HAP-1 (cell line): Measurements from ENCODE around the gene TUBB6.

Experiments used
- DNase-seq, 2 experiments: peaks; one replicate each; pipeline ENCODE4 v3.0.0-alpha.2; 2016 to 2020; ENCODE audit warnings: low spot score in 2 of 2
- H3K27me3 ChIP-seq: fragments of 250-450 bp; sonication (Bioruptor Pico); 2 replicates; pipeline ENCODE4 v1.5.1; 2020; ENCODE audit warnings: low read depth, mild to moderate bottlenecking, moderate library complexity
- H3K36me3 ChIP-seq: fragments of 250-450 bp; sonication (Bioruptor Pico); replicated peaks from 2 replicates; pipeline ENCODE4 v1.5.1; 2020; ENCODE audit warnings: mild to moderate bottlenecking
- H3K4me1 ChIP-seq: fragments of 250-450 bp; sonication (Bioruptor Pico); 2 replicates; pipeline ENCODE4 v1.5.1; 2020; ENCODE audit warnings: mild to moderate bottlenecking
- H3K4me3 ChIP-seq: fragments of 250-450 bp; sonication (Bioruptor Pico); 2 replicates; pipeline ENCODE4 v1.5.1; 2020; ENCODE audit warnings: mild to moderate bottlenecking, moderate library complexity
- H3K9me3 ChIP-seq: fragments of 250-450 bp; sonication (Bioruptor Pico); 2 replicates; pipeline ENCODE4 v1.5.1; 2020; ENCODE audit warnings: mild to moderate bottlenecking, moderate library complexity
- in situ Hi-C: fragments of 300-500 bp; cut with MboI; formaldehyde crosslinking; loops from 3 replicates; pipeline ENCODE4 v1.14.3; 2020; ENCODE audit warnings: low sequenced_read_pairs, inconsistent platforms, mixed read lengths

The TUBB6 gene

DNA sequence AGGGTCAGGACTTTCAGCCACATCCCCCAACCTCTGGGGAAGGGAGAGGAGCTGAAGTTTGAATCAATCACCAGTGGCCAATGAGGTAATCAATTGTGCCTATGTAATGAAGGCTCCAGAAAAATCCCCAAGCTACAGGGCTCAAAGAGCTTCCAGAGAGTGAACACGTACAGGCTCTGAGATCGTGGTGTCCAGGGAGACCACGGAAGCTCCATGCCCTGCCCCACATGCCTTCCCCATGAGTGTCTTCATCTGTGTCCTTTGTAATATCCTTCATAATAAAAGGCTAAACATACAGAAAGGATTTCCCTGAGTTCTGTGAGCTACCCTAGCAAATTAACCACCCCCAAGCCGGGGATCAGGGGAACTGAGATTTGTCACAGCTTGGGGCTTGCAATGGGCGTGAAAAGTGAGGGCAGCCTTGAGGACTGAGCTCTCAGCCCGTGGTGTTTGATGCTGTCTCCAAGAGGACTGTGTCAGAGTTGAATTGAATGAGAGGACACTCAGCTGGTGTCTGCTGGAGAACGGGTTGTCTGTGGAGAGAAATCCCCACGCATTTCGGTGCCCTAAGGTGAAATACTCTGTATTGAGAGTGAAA lies 25.5 kb upstream of the TUBB6 start:
- DNase-seq = no peak
- Histone ChIP-seq H3K27me3 (peaks cover 6% of the 10 kb centered on the region; the same call in 1 of the 2 replicates), H3K4me1 (no peaks in the 10 kb centered on the region), H3K4me3 (no peak overlapping the region), H3K9me3 (no peaks in the 10 kb centered on the region), H3K36me3 (no peaks in the 10 kb centered on the region)
- in situ Hi-C loops = no loop called here

DNA sequence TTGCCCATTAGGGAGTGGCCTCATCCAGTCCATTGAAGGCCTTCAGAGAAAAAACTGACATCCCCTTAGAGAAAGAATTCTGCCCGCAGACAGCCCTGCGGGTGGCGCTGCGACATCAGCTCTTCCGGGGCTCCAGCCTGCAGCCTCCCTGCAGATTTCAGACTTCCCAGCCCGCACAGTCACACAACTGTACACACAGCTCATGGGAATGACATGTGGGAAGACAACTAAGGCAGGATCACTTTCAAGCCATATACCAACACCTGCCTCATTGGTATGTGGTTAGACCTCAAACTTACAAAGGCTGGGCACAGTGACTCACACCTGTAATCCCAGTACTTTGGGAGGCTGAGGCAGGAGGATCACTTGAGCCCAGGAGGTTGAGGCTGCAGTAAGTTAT lies 24.8 kb upstream of the TUBB6 start:
- no peak for DNase-seq

GRCh38 chr18:12283666-12284065 lies 24.4 kb upstream of the TUBB6 start:
- in situ Hi-C loops = no loop called here
- Histone ChIP-seq H3K36me3 (no peaks in the 10 kb centered on the region), H3K4me3 (no peak overlapping the region), H3K27me3 (peaks cover 6% of the 10 kb centered on the region; the same call in 1 of the 2 replicates), H3K4me1 (no peaks in the 10 kb centered on the region), H3K9me3 (no peaks in the 10 kb centered on the region)
- no peak for DNase-seq

More for the DNA sequence above, 24.8 kb upstream of the TUBB6 start:
- Histone ChIP-seq H3K27me3 (peaks cover 6% of the 10 kb centered on the region; the same call in 1 of the 2 replicates), H3K9me3 (no peaks in the 10 kb centered on the region), H3K4me1 (no peaks in the 10 kb centered on the region), H3K4me3 (no peak overlapping the region), H3K36me3 (no peaks in the 10 kb centered on the region)
- in situ Hi-C loops = no loop called here

- Histone ChIP-seq H3K36me3 (no peaks in the 10 kb centered on the region), H3K27me3 (peaks cover 6% of the 10 kb centered on the region; the same call in 1 of the 2 replicates), H3K9me3 (no peaks in the 10 kb centered on the region), H3K4me3 (no peak overlapping the region), H3K4me1 (no peaks in the 10 kb centered on the region)
- in situ Hi-C loops = no loop called here
- no peak for DNase-seq
Measured at GRCh38 chr18:12287131-12287681, 20.8 kb upstream of the TUBB6 start.

DNA sequence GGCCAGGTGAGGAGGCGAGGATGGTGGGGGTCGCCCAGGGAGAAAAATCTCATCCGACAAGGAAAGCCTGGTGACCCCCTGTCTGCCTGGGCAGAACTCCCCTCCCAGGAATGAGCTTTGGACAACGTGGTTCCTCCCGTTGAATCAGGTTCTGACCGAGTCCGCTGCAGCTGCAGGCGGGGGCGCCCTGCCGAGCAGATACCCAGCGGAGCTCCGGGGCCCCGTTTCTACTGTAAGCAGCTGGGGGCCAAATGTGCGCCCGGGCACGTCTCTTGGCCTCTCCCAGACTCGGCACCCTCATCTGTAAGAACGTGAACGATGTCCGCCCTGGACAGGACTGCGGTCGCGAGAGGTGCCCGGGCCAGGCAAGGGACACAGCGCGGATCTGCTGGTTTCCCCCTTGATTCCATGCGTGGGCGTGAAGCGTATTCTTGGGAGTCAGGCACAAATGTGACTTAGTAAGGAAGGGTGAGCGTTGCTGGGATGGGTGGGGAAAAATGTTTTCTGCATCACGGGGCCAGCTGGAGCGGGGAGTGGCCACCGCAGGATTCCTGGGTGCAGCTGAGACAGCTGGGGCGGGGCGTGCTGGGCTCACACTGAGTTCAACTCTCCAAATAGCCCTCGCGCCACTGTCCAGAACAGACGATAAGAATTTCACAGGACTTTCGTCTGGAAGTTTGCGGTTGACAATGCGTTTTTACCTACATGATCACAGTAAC lies 20.2 kb upstream of the TUBB6 start:
- no peaks in the 10 kb centered on the region for H3K9me3 ChIP-seq
- in situ Hi-C loops = no loop called here
- H3K36me3 ChIP-seq = no peaks in the 10 kb centered on the region
- DNase-seq = no peak
- H3K4me3 ChIP-seq = no peak overlapping the region
- no peaks in the 10 kb centered on the region for H3K4me1 ChIP-seq
- H3K27me3 ChIP-seq = peaks cover 6% of the 10 kb centered on the region; the same call in 1 of the 2 replicates

GRCh38 chr18:12288403-12288755 lies 19.7 kb upstream of the TUBB6 start:
- DNase-seq = no peak
- in situ Hi-C loops = no loop called here
- H3K36me3 ChIP-seq = no peaks in the 10 kb centered on the region
- H3K4me3 ChIP-seq = no peak overlapping the region
- no peaks in the 10 kb centered on the region for H3K9me3 ChIP-seq
- H3K27me3 ChIP-seq = peaks cover 6% of the 10 kb centered on the region; the same call in 1 of the 2 replicates
- H3K4me1 ChIP-seq = no peaks in the 10 kb centered on the region

- Histone ChIP-seq H3K4me1 (no peaks in the 10 kb centered on the region), H3K9me3 (no peaks in the 10 kb centered on the region), H3K4me3 (no peak overlapping the region), H3K27me3 (peaks cover 9% of the 10 kb centered on the region; the same call in 1 of the 2 replicates), H3K36me3 (no peaks in the 10 kb centered on the region)
- no peak for DNase-seq
- in situ Hi-C loops = no loop called here
Measured at GRCh38 chr18:12290086-12290485, 18.0 kb upstream of the TUBB6 start.

GRCh38 chr18:12291161-12291560 lies 16.9 kb upstream of the TUBB6 start:
- H3K4me3 ChIP-seq = no peak overlapping the region
- H3K27me3 ChIP-seq = peaks cover 7% of the 10 kb centered on the region; the same call in 1 of the 2 replicates
- no peaks in the 10 kb centered on the region for H3K4me1 ChIP-seq
- no peaks in the 10 kb centered on the region for H3K9me3 ChIP-seq
- no peak for DNase-seq
- H3K36me3 ChIP-seq = no peaks in the 10 kb centered on the region
- in situ Hi-C loops = no loop called here

DNA sequence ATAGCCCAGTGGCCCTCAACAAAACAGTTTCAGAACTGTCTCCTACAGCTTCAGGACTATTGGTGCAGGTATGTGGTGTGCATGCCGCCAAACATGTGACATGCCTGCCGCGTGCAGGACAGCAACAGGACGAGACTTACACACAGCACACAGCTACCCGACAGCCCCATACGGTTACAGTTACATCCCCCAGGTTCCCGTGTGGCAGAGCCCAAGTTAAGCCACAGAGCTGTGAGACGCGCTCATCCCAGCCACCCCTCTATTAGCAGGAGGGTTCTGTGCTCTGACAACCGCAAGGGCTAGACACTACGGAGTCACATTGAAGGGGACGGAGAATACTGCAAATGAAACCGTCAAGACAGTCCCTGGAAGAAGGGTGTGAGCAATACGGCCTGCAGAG lies 16.4 kb upstream of the TUBB6 start:
- Histone ChIP-seq H3K4me1 (no peaks in the 10 kb centered on the region), H3K9me3 (no peaks in the 10 kb centered on the region), H3K27me3 (0 out of 2 replicates have a peak, but pooled peaks cover 6% of the 10 kb centered on the region), H3K4me3 (no peak overlapping the region), H3K36me3 (no peaks in the 10 kb centered on the region)
- DNase-seq = no peak
- in situ Hi-C loops = no loop called here

GRCh38 chr18:12293831-12294230 lies 14.2 kb upstream of the TUBB6 start:
- Histone ChIP-seq H3K4me1 (no peaks in the 10 kb centered on the region), H3K9me3 (no peaks in the 10 kb centered on the region), H3K4me3 (no peak overlapping the region), H3K27me3 (peaks cover 6% of the 10 kb centered on the region; the same call in 1 of the 2 replicates), H3K36me3 (no peaks in the 10 kb centered on the region)
- in situ Hi-C loops = no loop called here
- DNase-seq = no peak

DNA sequence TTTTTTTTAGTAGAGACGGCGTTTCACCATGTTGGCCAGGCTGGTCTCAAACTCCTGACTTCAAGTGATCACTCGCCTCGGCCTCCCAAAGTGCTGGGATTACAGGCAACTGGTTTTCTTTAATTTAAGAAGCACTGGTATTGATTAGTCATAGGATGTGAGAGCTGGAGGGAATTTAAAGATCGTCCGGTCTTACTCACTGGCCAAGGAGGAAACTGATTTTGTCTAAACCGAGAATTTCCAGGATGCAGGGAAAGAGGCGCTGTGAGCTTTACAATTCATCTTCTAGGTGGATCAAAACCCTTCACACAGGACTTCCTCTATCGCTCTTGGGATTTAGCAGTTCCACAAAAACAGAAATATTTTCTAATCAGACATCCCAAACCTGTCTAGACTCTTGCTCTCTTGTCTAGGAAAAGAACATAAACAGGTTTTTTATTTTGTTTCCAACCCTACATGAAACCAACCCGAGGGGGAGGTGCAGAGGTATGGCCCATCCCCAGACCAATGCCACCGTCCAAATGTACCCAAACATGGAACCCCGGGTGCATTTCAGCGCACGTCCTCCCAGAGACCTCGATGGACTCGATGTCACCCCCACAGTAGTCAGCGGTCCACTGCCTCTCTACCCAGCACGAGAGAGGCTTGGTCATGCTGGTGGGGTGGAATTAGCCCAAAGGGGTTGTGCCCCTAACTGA lies 12.5 kb upstream of the TUBB6 start:
- Histone ChIP-seq H3K27me3 (peaks cover 6% of the 10 kb centered on the region; the same call in 1 of the 2 replicates), H3K4me1 (no peaks in the 10 kb centered on the region), H3K4me3 (no peak overlapping the region), H3K36me3 (no peaks in the 10 kb centered on the region), H3K9me3 (no peaks in the 10 kb centered on the region)
- in situ Hi-C loops = no loop called here
- no peak for DNase-seq

GRCh38 chr18:12296087-12296403 lies 12.0 kb upstream of the TUBB6 start:
- in situ Hi-C loops = no loop called here
- Histone ChIP-seq H3K9me3 (no peaks in the 10 kb centered on the region), H3K4me3 (no peak overlapping the region), H3K4me1 (no peaks in the 10 kb centered on the region), H3K36me3 (no peaks in the 10 kb centered on the region), H3K27me3 (peaks cover 6% of the 10 kb centered on the region; the same call in 1 of the 2 replicates)
- no peak for DNase-seq

- DNase-seq = no peak
- H3K4me1 ChIP-seq = no peaks in the 10 kb centered on the region
- H3K4me3 ChIP-seq = no peak overlapping the region
- no peaks in the 10 kb centered on the region for H3K9me3 ChIP-seq
- H3K36me3 ChIP-seq = no peaks in the 10 kb centered on the region
- H3K27me3 ChIP-seq = peaks cover 6% of the 10 kb centered on the region; the same call in 1 of the 2 replicates
- in situ Hi-C loops = no loop called here
Measured at GRCh38 chr18:12296457-12296856, 11.6 kb upstream of the TUBB6 start.

DNA sequence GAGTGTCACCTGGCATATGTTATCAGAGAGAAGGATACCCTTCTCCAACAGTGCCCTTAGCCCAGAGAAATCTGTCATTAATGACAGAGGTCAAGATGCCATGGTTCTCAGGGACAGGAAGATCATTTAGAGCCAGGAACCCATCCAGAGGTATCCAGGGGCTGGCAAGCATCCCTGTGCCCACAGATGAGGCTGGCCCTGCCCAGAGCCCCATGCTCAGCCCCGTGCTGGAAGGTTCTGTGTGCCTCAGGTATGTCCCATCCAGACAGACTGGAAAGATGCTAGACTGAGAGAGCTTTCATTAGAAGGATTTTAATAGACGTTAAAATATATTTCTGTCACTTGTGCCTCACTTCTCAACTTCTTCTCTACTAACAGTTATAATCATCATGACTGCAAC lies 8.2 kb upstream of the TUBB6 start:
- no peaks in the 10 kb centered on the region for H3K36me3 ChIP-seq
- no peaks in the 10 kb centered on the region for H3K4me1 ChIP-seq
- no peaks in the 10 kb centered on the region for H3K9me3 ChIP-seq
- H3K27me3 ChIP-seq = no peaks in the 10 kb centered on the region; the same call in 1 of the 2 replicates
- in situ Hi-C loops = no loop called here
- no peak for DNase-seq
- no peak overlapping the region for H3K4me3 ChIP-seq
